COR-L47 (cell line): ENCODE measurements around the gene NCOA4.
"Not testable (repeated sequence)": the region's sequence is repeated elsewhere in the genome, so short reads cannot be mapped to it uniquely, and the experiment has no call there.

Experiments used
- DNase-seq: peaks from one replicate; lab custom pipeline; 2025; lab: John Stamatoyannopoulos, UW

NCOA4 gene

DNA sequence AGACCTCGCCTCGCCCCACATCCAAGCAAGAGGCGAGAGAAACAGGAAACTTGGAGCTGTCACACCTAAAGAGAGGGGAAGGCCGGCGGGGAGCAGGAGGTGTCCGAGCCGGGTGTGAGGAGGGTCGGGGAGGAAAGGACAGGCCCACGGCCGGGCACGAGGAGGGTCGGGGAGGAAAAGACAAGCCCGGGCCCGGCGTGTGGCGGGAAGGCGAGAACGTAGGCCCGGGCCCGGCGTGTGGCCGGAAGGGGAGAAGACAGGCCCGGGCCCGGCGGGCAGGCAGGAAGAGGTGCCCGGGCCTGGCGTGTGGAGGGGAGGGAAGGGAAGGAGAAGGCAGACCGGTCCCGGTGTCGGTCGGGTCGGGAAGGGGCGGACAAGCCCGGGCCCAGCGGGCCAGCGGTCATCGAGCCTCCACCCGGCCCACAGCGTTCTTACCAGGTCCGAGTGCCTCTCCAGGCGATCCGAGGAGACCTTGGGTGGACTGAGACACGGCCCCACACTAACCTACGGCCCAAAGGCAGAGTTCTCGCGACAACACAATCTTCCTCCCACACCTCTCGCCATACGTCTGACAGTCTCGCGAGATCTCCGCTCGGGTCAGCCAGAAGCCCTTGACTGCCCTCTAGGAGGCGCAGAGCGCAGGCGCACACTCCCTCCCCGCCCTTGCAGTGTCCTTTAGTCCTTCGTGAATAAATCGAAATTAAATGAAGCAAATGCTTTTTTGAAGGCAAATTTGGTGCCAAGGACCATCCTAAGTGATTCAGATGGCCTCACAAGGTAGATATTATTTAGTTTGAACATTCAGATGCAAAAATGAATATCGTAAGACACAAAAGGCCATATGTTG, at the start of gene NCOA4:
Gene NCOA4 (minus strand): TSS at position 533 of the 847 bp plus-strand sequence. CDS start 13,943 bp downstream, outside the sequence.
- DNase-seq: peak; percentile 84

DNA sequence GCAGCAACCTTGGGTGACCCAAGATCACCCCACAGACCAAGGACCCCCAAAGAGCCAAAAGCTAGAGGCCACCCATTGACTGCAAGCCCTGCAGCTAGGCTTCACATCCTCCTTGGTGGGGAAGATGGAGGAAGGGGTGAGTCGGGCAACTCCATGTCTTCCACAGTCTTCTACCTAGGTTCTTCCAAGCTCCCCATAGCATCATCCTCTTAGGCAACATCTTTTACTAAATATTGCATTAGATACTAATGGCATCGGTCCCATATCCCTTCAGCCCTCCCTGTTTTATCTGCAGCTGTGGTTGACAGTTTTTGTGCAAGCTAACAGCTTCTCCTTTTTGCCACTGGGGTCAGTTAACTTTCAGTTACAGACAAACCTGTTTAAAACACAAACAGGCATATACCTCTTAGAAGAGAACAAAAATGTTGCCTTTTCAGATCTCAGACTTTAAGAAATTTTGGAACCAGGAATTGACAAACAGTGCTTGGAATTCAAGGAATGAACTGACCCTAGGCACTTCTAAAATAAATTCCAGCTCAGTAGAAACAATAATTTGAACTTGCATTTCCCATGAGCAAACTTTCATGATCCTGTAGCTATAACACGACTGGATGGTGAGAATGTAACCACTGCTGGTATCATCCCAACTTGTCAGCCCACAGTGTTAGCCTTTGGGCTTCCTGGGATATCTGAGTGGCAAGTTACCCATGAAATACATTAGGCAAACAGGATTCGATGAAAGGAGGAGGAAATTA, 49.6 kb upstream of the NCOA4 start:
- no peak for DNase-seq

- no peak for DNase-seq
These were observed 47.4 kb upstream of the NCOA4 start for GRCh38 chr10:46077731-46078413.

GRCh38 chr10:46077141-46077554, 46.7 kb upstream of the NCOA4 start:
- no peak for DNase-seq

DNA sequence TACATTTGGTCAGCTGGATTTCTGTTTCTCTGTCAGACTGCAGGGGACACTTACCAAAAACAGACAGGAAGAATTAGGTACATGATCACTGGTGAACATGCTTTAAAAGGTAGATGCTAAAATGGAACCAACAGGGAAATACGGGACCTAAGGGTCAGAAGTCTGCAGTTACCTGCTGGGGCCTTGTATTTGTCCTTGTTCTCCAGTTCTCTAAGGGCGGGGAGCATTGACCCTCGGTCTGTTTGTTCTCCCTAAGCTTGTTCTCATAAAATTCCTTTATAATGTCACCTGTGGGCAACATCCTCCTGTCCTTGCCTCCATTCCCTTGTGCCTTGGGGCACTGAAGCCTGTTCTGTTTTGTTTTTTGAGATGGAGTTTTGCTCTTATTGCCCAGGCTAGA, 45.4 kb upstream of the NCOA4 start:
- no peak for DNase-seq

- DNase-seq: no peak
These were observed 43.9 kb upstream of the NCOA4 start for GRCh38 chr10:46074196-46074946.

DNA sequence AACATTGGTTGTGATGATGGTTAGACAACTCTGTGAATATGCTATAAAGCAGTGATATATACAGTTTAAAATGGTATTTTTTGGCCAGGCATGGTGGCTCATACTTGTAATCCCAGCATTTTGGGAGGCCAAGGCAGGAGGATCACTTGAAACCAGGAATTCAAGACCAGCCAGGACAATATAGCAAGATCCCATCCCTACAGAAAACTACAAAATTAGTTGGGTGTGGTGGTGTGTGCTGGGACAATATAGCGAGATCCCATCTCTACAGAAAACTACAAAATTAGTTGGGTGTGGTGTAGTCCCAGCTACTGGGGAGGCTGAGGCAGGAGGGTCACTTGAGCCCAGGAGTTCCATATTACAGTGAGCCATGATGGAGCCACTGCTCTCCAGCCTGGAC, 43.1 kb upstream of the NCOA4 start:
- DNase-seq: no peak

DNA sequence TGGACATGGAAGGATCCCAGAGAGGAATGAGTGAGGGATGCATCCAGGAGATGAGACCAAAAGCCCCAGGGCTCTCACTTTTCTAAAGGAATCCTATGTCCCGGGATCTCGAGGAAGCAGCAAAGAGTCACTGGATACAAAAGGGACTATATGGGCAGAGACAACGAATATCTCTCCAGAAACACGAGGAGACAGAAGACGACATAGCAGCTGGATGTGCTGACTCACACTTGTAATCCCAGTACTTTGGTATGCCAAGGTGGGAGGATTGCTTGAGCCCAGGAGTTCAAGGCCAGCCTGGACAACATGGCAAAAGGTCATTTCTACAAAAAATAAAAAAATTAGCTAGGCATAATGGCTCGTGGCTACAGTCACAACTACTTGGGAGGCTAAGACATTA, 40.3 kb upstream of the NCOA4 start:
- no peak for DNase-seq

GRCh38 chr10:46069771-46070463, 39.5 kb upstream of the NCOA4 start:
- DNase-seq: no peak

DNA sequence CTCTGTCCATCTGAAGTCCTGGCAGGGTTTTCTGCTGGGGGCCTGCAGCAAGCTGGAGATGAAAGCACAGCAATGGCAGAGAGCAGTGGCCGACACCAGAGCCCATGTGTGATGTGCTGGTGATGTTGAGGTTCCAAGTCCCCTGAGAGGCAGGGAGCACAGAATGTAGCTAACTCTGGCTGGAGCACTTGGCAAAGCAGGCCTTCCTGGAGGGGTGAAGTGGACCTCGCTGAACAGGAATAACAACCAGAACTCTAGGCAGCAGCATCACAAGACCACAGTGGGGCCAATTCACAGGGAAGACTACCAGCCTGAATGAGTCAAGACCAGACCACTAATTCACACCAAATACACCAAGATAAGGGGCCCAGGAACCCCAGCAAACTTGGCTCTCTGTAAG, 38.5 kb upstream of the NCOA4 start:
- DNase-seq: no peak

DNA sequence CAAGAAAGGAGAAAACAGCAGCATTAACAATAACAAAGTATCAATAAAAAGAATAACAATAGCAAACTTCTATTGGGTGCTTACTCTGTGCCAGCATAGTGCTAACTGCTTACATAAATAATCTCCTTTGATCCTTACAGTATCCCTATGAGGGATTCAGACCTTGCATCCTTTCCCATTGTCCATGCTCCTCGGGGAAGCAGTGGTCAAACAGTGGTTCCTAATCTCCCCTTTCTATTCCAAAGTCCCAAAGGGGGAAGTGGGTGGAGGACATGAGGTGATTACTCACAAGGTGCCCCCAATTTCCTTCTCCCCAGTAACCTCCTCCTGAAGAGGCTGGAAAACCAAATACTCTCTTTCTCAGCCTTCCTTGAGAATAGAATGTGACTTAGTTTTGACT, 37.7 kb upstream of the NCOA4 start:
- no peak for DNase-seq

GRCh38 chr10:46064269-46064817, 33.9 kb upstream of the NCOA4 start:
- no peak for DNase-seq

DNA sequence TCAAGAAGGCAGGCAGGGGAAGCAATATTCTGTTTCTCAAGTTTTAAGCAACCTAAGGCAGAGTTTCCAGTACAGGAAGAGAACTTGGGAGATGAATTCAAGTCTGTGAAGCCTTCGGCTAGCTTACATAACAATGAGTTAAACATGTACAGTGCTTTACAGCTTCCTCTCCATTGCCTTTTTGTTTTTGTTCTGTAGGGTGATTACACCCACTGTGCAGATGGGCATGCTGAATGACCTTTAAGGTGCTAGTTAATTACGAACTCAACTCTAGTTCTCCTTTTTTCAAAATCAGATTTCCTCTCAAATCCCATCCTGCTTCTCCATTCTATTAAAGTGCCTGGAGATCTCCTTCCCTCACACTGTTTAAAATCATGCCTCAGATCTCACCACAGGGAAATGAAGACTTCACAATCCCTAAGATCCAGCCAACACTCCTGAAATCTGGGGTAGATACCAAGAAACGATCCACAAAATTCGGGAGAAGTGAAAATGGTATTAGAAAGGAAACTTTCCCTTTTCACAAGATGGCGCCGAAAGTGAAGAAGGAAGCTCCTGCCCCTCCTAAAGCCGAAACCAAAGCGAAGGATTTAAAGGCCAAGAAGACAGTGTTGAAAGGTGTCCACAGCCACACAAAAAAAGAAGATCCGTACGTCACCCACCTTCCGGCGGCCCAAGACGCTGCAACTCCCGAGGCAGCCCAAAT, 32.5 kb upstream of the NCOA4 start:
- no peak for DNase-seq

DNA sequence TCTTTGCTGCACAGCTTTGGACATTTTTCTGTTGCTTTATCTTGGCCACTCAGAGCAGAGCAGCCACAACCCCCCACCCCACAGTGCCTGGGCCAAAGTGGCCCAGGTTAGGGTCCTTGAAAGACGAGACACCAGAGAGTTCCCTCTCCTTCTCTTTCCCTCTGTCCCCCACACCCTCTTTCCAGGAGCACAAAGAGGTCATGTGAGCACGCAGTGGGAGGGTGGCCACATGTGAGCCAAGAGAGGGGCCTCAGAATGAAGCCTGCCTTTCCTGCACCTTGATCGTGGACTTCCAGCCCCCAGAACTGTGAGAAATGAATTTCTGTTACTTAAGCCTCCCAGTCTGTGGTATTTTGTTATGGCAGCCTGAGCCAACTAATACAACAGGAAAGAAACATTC, 30.3 kb upstream of the NCOA4 start:
- DNase-seq: no peak

GRCh38 chr10:46057927-46058326, 27.5 kb upstream of the NCOA4 start:
- DNase-seq: not testable (repeated sequence)

DNA sequence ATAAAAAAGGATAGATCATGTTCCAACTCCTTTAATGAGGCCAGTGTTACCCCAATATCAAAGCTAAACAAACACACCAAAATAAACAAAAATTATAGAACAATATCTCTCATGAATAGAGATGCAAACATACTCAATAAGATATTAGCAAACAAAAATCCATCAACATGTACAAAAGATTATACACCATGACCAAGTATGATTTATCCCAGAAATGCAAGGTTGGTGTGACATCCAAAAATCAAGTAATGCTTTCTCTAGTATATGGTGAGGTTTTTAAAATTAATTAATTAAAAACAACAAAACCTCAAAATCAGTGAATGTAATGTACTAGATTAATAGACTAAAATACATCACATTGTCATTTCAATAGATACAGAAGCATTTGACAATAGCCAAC, 26.6 kb upstream of the NCOA4 start:
- no peak for DNase-seq

DNA sequence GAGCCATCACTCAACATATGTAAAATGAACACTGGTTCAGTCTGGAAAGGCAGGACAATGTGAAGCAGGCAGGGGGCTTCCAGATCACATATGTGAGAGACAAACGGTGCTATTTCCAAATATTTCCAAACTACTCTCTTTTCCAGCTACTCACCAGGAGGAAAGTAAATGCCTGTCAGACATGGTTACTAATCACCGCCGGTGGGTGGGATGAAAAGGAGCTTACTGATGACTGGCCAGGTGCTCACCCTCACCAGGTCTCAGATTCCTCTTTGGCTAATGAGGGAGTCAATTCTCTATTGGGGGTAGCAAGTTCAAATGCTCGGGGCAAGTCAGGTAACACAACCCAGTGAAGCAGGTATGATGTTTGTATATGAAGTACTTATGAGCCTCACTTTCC, 25.3 kb upstream of the NCOA4 start:
- no peak for DNase-seq

GRCh38 chr10:46053534-46054434, 23.4 kb upstream of the NCOA4 start:
- DNase-seq: no peak

DNA sequence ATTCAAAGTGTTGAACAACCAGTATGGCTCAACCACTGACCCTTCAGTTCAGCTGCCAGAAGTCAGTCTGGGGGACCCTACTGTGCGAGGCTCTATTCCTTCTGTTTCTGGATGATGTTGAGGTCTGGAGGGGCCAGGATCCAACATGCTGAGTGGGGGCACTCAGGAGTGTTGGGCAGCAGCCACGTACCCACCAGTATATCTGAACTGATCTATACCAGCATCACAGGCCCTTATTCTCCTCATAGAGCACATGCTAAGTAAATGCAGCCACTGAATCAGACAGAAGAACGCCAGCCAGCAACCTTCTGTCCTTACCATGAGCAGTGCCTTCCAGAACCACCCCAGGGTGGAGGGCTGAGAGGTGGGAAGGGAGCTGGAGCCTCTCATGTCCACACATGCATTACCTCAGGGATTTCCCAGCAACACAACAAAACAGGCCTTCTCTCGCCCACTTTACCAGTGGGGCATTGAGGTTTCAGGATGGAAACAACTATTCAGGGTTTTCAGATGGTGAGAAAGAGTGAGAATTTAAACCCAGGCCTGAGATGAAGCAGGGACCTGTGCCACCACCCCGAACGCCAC, 22.5 kb upstream of the NCOA4 start:
- DNase-seq: no peak
